Uterus (tissue), 2 donors: Measurements from ENCODE around the gene CEP120.

Experiments used
- CTCF ChIP-seq, 4 experiments: fragments of 200-600 bp in 2 of 4; fragments of 450-650 bp in 2 of 4; sonication (generic) in 2 of 4; IDR thresholded peaks; one replicate each; pipeline ENCODE4 v1.5.1; 2016 to 2019; ENCODE audit warnings: antibody characterized with exemption in 4 of 4, mild to moderate bottlenecking in 2 of 4, moderate library complexity in 1 of 4
- POLR2A ChIP-seq, 2 donors: fragments of 450-650 bp; IDR thresholded peaks; one replicate each; pipeline ENCODE4 v1.6.1; 2016; ENCODE audit warnings: antibody characterized with exemption in 2 of 2, mild to moderate bottlenecking in 1 of 2, moderate library complexity in 1 of 2

- no peak for TF ChIP-seq POLR2A (IDR thresholded peaks at IDR 0.05)
- TF ChIP-seq CTCF (IDR thresholded peaks at IDR 0.05): no peak
Measured at GRCh38 chr5:123460296-123460729, 37.1 kb upstream of the CEP120 start.
